OCI-LY7 (cell line): ENCODE data around the gene GGA1. TPM values are rescaled to one million over a fixed set of nuclear protein-coding genes. Genes with fewer than 3 reads are reported as not detected.

ENCODE experiments used
- BruUV-seq: library from RNA; stranded (reverse); fragments of 400-500 nt; replicated peaks from 2 replicates; lab custom pipeline; 2021; lab: Mats Ljungman, UMichigan
- CTCF ChIA-PET: fragments of 300-600 bp; sonication (Branson Sonifier 250); formaldehyde crosslinking; loops from one replicate; lab custom pipeline; 2022; ENCODE audit warnings: antibody characterized with exemption; ENCODE audit not compliant: unreplicated experiment; lab: Charles Lee
- POLR2A ChIA-PET: fragments of 300-600 bp; sonication (Branson Sonifier 250); formaldehyde crosslinking; loops from one replicate; lab custom pipeline; 2022; ENCODE audit warnings: antibody characterized with exemption; lab: Charles Lee
- DNase-seq: peaks from one replicate; pipeline ENCODE4 v3.0.0-alpha.2; 2015; ENCODE audit warnings: low spot score
- H2AFZ ChIP-seq: fragments of 200-600 bp; sonication (generic), shearing (Covaris generic); 2 replicates; pipeline ENCODE4 v1.6.1; 2014; ENCODE audit warnings: mild to moderate bottlenecking, antibody characterized with exemption, low read length, moderate library complexity
- H3K27ac ChIP-seq: fragments of 200-600 bp; sonication (generic); 2 replicates; pipeline ENCODE4 v1.5.1; 2014; ENCODE audit warnings: mixed run types, low read depth, mild to moderate bottlenecking, moderate library complexity, low read length, inconsistent platforms; ENCODE audit not compliant: poor library complexity, severe bottlenecking
- H3K36me3 ChIP-seq: fragments of 200-600 bp; sonication (generic); 2 replicates; pipeline ENCODE4 v1.6.1; 2014; ENCODE audit warnings: mild to moderate bottlenecking, antibody characterized with exemption, low read length, moderate library complexity, mixed read lengths; ENCODE audit not compliant: insufficient read depth
- H3K4me1 ChIP-seq: fragments of 200-600 bp; sonication (generic); 2 replicates; pipeline ENCODE4 v1.5.1; 2014; ENCODE audit warnings: mild to moderate bottlenecking, low read length; ENCODE audit not compliant: insufficient read depth, poor library complexity, severe bottlenecking
- H3K4me2 ChIP-seq: fragments of 200-600 bp; sonication (generic); 2 replicates; pipeline ENCODE4 v1.6.1; 2014; ENCODE audit warnings: mild to moderate bottlenecking, low read length
- H3K4me3 ChIP-seq: fragments of 200-600 bp; sonication (generic); 2 replicates; pipeline ENCODE4 v1.5.1; 2014; ENCODE audit warnings: mild to moderate bottlenecking, low read depth, low read length; ENCODE audit not compliant: poor library complexity, severe bottlenecking
- H3K79me2 ChIP-seq: fragments of 200-600 bp; sonication (generic); 2 replicates; pipeline ENCODE4 v1.6.1; 2016; ENCODE audit warnings: low read depth, mild to moderate bottlenecking, low read length, moderate library complexity, mixed read lengths; ENCODE audit not compliant: insufficient read depth
- H3K9me2 ChIP-seq: fragments of 200-600 bp; sonication (generic); 2 replicates; pipeline ENCODE4 v1.6.1; 2016; ENCODE audit warnings: mild to moderate bottlenecking, low read length, mixed read lengths; ENCODE audit not compliant: insufficient read depth
- H3K9me3 ChIP-seq: fragments of 200-600 bp; sonication (generic); 2 replicates; pipeline ENCODE4 v1.6.1; 2014; ENCODE audit warnings: mild to moderate bottlenecking, mixed run types, low read length, mixed read lengths
- H4K20me1 ChIP-seq: fragments of 200-600 bp; sonication (generic); 2 replicates; pipeline ENCODE4 v1.6.1; 2014; ENCODE audit warnings: mild to moderate bottlenecking, antibody characterized with exemption, low read length, moderate library complexity, mixed read lengths; ENCODE audit not compliant: insufficient read depth
- CTCF ChIP-seq: fragments of 200-600 bp; sonication (generic); conservative IDR thresholded peaks from 2 replicates; pipeline ENCODE4 v1.5.1; 2014; ENCODE audit warnings: mild to moderate bottlenecking, antibody characterized with exemption, low read length, moderate library complexity, mixed read lengths
- EZH2phosphoT487 ChIP-seq: fragments of 200-600 bp; sonication (generic); IDR thresholded peaks from 2 replicates; pipeline ENCODE4 v1.6.1; 2018; ENCODE audit warnings: low read depth, borderline replicate concordance, mild to moderate bottlenecking, mixed run types, antibody characterized with exemption, low read length, moderate library complexity, mixed read lengths
- intact Hi-C: fragments of 100-400 bp; cut with micrococcal nuclease; formaldehyde crosslinking; loops from one replicate; pipeline ENCODE4 v1.10.0; 2022; ENCODE audit not compliant: unreplicated experiment
- total RNA-seq, 2 experiments: library from RNA; depleted of rRNA in 1 of 2; stranded (reverse); fragments of >200 nt in 1 of 2; shearing (Covaris generic) in 1 of 2; gene quantifications; 2 replicates each; pipeline ENCODE4 v1.2.3, GENCODE V29; 2014 to 2022

GGA1 gene
- total RNA-seq, 2 experiments from 2014 or later: 127 to 172 TPM

GRCh38 chr22:37639771-37640590 is 31.3 kb downstream of the GGA1 start:
- Histone ChIP-seq H3K9me2 (no peaks in the 10 kb centered on the region), H4K20me1 (no peaks in the 10 kb centered on the region), H2AFZ (peak overlapping the region; percentile 78), H3K79me2 (no peaks in the 10 kb centered on the region), H3K9me3 (no peaks in the 10 kb centered on the region), H3K27ac (peak overlapping the region; percentile 41), H3K4me1 (peaks cover 31% of the 10 kb centered on the region), H3K4me2 (peak overlapping the region; percentile 99), H3K36me3 (peaks cover 20% of the 10 kb centered on the region; the same call in 1 of the 2 replicates), H3K4me3 (peak overlapping the region; percentile 94)
- intact Hi-C loops: loop anchor here (2.0 to 5.0 kb wide), 2 partner anchors 17 to 33 kb away; partner anchors contain the start of gene GGA1
- DNase-seq: peak; percentile 53
- ChIA-PET CTCF (interaction anchor here (0.6 kb wide), 3 partner anchors 30 to 290 kb away, joined by 4 to 6 read pairs (median 5); no protein-coding TSS in a partner anchor), POLR2A (interaction anchor here (1.2 kb wide), 1 partner anchor 13 kb away, joined by 4 read pairs; no protein-coding TSS in a partner anchor)
- TF ChIP-seq CTCF (no peak; the same call in 1 of the 2 replicates), EZH2phosphoT487 (no peak)
- no TSS peak for BruUV-seq

GRCh38 chr22:37640591-37641560 is 32.2 kb downstream of the GGA1 start:
- no peaks in the 10 kb centered on the region for H4K20me1 ChIP-seq
- no peaks in the 10 kb centered on the region for H3K9me2 ChIP-seq
- peak overlapping the region; percentile 94 for H3K4me3 ChIP-seq
- BruUV-seq: no TSS peak
- CTCF ChIA-PET: interaction anchor here (0.6 to 3.1 kb wide), 3 partner anchors 40 to 100 kb away, joined by 4 to 16 read pairs (median 4); no protein-coding TSS in a partner anchor
- DNase-seq: no peak
- peak overlapping the region; percentile 41 for H3K27ac ChIP-seq
- peak overlapping the region; percentile 99 for H3K4me2 ChIP-seq
- H3K36me3 ChIP-seq: peaks cover 20% of the 10 kb centered on the region; the same call in 1 of the 2 replicates
- H3K9me3 ChIP-seq: no peaks in the 10 kb centered on the region
- peaks cover 31% of the 10 kb centered on the region for H3K4me1 ChIP-seq
- POLR2A ChIA-PET: interaction anchor here (1.2 to 1.6 kb wide), 2 partner anchors 14 to 17 kb away, joined by 4 read pairs; partner anchors contain the start of gene PDXP
- intact Hi-C loops: loop anchor here (5.0 kb wide), 1 partner anchor 34 kb away; the partner anchor contains the start of gene GGA1
- TF ChIP-seq EZH2phosphoT487 (no peak), CTCF (peak; percentile 54)
- H3K79me2 ChIP-seq: no peaks in the 10 kb centered on the region
- no peak overlapping the region for H2AFZ ChIP-seq
